ENCODE results near the gene MYH7.
A peak's percentile ranks its signal among the peaks of the same experiment; 100 is the strongest.

The MYH7 gene

GRCh38 chr14:23405516-23406025, 29.9 kb downstream of the MYH7 start:
- H3K36me3 Mint-ChIP-seq (ENCODE audit: low read depth) = no peaks in the 10 kb centered on the region
- no peaks in the 10 kb centered on the region for H3K4me1 Mint-ChIP-seq
- no peak for TF ChIP-seq CTCF (IDR thresholded peaks at IDR 0.05; ENCODE audit: unreplicated experiment in 3 of 3)
- no peaks in the 10 kb centered on the region for H3K9me3 Mint-ChIP-seq
- H3K4me3 Mint-ChIP-seq = peak overlapping the region in 1 of 3 experiments; percentile 34
- no peak overlapping the region for H3K27ac Mint-ChIP-seq
- H3K27me3 Mint-ChIP-seq (ENCODE audit: low read depth) = peaks cover 15% of the 10 kb centered on the region

- Mint-ChIP-seq H3K4me3 (no peak overlapping the region), H3K4me1 (no peaks in the 10 kb centered on the region), H3K36me3 (ENCODE audit: low read depth) (no peaks in the 10 kb centered on the region), H3K9me3 (no peaks in the 10 kb centered on the region), H3K27me3 (ENCODE audit: low read depth) (peaks cover 15% of the 10 kb centered on the region), H3K27ac (no peak overlapping the region)
- TF ChIP-seq CTCF (IDR thresholded peaks at IDR 0.05; ENCODE audit: unreplicated experiment in 3 of 3) = no peak
These were observed 30.4 kb downstream of the MYH7 start for GRCh38 chr14:23405096-23405495.

- H3K9me3 Mint-ChIP-seq = no peaks in the 10 kb centered on the region
- no peaks in the 10 kb centered on the region for H3K36me3 Mint-ChIP-seq (ENCODE audit: low read depth)
- H3K4me3 Mint-ChIP-seq = no peak overlapping the region
- no peak overlapping the region for H3K27ac Mint-ChIP-seq
- TF ChIP-seq CTCF (IDR thresholded peaks at IDR 0.05; ENCODE audit: unreplicated experiment in 3 of 3) = no peak
- H3K27me3 Mint-ChIP-seq (ENCODE audit: low read depth) = peaks cover 15% of the 10 kb centered on the region
- peaks cover 5% of the 10 kb centered on the region for H3K4me1 Mint-ChIP-seq
These were observed 31.0 kb downstream of the MYH7 start for GRCh38 chr14:23404331-23404900.

- Mint-ChIP-seq H3K27ac (no peak overlapping the region), H3K27me3 (ENCODE audit: low read depth) (peaks cover 15% of the 10 kb centered on the region), H3K4me3 (no peak overlapping the region), H3K4me1 (peaks cover 6% of the 10 kb centered on the region), H3K9me3 (no peaks in the 10 kb centered on the region), H3K36me3 (ENCODE audit: low read depth) (no peaks in the 10 kb centered on the region)
- no peak for TF ChIP-seq CTCF (IDR thresholded peaks at IDR 0.05; ENCODE audit: unreplicated experiment in 3 of 3)
These were observed 31.6 kb downstream of the MYH7 start for GRCh38 chr14:23403908-23404307.

- H3K4me3 Mint-ChIP-seq = no peak overlapping the region
These were observed 32.4 kb downstream of the MYH7 start for GRCh38 chr14:23403139-23403438.

More at GRCh38 chr14:23403139-23403438, 32.4 kb downstream of the MYH7 start:
- no peak for TF ChIP-seq CTCF (IDR thresholded peaks at IDR 0.05; ENCODE audit: unreplicated experiment in 3 of 3)
- Mint-ChIP-seq H3K36me3 (ENCODE audit: low read depth) (no peaks in the 10 kb centered on the region), H3K27ac (no peak overlapping the region), H3K9me3 (no peaks in the 10 kb centered on the region), H3K4me1 (peaks cover 6% of the 10 kb centered on the region), H3K27me3 (ENCODE audit: low read depth) (peaks cover 12% of the 10 kb centered on the region)
